Measurements from ENCODE around the gene KAZN.

- TF ChIP-seq, protein P1, sequence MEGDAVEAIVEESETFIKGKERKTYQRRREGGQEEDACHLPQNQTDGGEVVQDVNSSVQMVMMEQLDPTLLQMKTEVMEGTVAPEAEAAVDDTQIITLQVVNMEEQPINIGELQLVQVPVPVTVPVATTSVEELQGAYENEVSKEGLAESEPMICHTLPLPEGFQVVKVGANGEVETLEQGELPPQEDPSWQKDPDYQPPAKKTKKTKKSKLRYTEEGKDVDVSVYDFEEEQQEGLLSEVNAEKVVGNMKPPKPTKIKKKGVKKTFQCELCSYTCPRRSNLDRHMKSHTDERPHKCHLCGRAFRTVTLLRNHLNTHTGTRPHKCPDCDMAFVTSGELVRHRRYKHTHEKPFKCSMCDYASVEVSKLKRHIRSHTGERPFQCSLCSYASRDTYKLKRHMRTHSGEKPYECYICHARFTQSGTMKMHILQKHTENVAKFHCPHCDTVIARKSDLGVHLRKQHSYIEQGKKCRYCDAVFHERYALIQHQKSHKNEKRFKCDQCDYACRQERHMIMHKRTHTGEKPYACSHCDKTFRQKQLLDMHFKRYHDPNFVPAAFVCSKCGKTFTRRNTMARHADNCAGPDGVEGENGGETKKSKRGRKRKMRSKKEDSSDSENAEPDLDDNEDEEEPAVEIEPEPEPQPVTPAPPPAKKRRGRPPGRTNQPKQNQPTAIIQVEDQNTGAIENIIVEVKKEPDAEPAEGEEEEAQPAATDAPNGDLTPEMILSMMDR (IDR thresholded peaks at IDR 0.05 in 8 of 11, conservative IDR thresholded peaks at IDR 0.05 in 3 of 11), result no peak
- no peak for TF ChIP-seq POLR2AphosphoS5 (IDR thresholded peaks at IDR 0.05)
- TF ChIP-seq POLR2A (IDR thresholded peaks at IDR 0.05), result no peak
Observed at GRCh38 chr1:14741532-14741931, 143.0 kb downstream of the KAZN start.
